ENCODE measurements around the gene SWSAP1. TPM values are rescaled to one million over a fixed set of nuclear protein-coding genes. Genes with fewer than 3 reads are reported as not detected.
"Not testable (repeated sequence)": the region's sequence is repeated elsewhere in the genome, so short reads cannot be mapped to it uniquely, and the experiment has no call there.

SWSAP1 gene
- total RNA-seq, 1 donor from 2014 or later = 1.9 TPM

DNA sequence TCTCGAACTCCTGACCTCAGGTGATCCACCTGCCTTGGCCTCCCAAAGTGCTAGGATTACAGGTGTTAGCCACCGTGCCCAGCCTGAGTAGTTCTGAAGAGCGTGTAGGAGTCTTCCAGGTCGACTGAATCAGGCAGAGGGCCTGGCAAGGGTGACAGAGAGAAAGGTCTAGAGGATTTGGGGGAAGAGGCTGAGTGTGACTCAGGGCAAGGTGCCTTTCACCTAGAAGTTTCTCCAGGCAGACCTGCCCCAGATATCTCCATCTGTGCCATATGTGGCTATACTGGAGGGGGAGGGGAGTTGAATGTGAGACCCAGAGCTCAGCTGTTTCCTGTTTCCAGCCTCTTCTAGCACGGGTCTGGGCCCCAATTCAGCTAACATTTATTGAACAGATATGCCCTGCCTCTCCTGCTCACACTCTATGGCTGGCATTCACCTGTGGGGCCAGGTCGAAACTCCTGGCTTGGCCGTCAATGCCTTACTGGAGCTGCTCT lies 26.9 kb upstream of the SWSAP1 start:
- ATAC-seq (no peak), DNase-seq (ENCODE audit: missing footprints) (no peak)
- intact Hi-C loops (cut with DNase I) = loop anchor here (2.0 kb wide), 2 partner anchors 27 to 53 kb away; partner anchors contain the start of gene SWSAP1

- DNase-seq (ENCODE audit: missing footprints) = no peak
- no peak for ATAC-seq
- intact Hi-C loops (cut with DNase I) = no loop called here
These were observed 25.3 kb upstream of the SWSAP1 start for GRCh38 chr19:11349171-11349570.

GRCh38 chr19:11354102-11354501 lies 20.4 kb upstream of the SWSAP1 start:
- DNase-seq (ENCODE audit: missing footprints); ATAC-seq; intact Hi-C loops (cut with DNase I): not testable (repeated sequence)

DNA sequence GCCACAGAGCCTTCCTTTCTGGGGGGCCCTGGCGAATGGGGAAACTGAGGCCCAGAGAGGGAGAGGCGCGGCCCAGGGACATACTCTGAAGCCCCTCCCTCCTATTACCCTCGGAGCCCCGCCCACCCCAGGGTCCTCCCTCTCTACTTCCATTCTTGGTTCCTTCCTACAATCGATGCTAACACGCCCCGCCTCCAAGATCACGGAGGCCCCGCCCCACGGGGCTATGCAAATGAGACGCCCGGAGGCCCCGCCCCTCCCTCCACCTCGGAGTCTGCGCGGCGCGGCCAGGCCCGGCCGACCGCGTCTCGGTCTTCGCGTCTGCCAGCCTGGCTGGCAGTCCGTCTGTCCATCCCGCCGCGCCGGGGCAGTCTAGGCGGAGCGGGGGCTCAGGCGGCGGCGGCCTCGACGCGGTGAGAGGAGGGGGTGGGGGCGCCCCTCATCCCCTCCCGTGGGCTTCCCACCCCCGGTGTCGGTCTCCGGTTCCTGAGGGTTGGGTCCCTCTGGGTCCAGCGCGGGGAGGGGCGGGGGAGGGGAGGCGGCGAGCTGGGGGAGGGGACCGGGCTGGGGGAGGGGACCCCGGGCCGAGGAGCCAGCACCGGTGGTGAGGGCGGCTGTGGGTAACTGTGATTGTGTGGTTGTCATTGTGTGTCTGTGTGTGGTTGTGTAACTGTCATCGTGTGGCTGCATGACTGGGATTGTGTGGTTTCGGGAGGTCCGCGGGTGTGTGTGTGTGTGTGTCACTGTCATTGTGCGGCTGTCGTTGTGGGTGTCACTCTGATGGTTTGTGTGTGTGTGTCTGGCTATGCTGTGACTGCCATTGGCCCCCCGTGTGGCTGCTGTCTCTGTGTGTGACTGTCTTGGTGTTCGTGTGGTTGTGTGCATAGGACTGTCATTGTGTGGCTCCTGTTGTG lies 19.0 kb upstream of the SWSAP1 start, which contains the start of gene PLPPR2:
PLPPR2 (plus strand) TSS at position 273 of the 914 bp plus-strand sequence. CDS start 2,242 bp downstream, outside the sequence.
- DNase-seq (ENCODE audit: missing footprints) = peak; percentile 99
- ATAC-seq = peak; percentile 96
- intact Hi-C loops (cut with DNase I) = no loop called here

- DNase-seq (ENCODE audit: missing footprints) (no peak), ATAC-seq (no peak)
- intact Hi-C loops (cut with DNase I) = no loop called here
These were observed 18.4 kb upstream of the SWSAP1 start for GRCh38 chr19:11356074-11356397.

GRCh38 chr19:11356676-11357550 lies 17.6 kb upstream of the SWSAP1 start:
- no peak for ATAC-seq
- intact Hi-C loops (cut with DNase I) = no loop called here
- no peak for DNase-seq (ENCODE audit: missing footprints)

DNA sequence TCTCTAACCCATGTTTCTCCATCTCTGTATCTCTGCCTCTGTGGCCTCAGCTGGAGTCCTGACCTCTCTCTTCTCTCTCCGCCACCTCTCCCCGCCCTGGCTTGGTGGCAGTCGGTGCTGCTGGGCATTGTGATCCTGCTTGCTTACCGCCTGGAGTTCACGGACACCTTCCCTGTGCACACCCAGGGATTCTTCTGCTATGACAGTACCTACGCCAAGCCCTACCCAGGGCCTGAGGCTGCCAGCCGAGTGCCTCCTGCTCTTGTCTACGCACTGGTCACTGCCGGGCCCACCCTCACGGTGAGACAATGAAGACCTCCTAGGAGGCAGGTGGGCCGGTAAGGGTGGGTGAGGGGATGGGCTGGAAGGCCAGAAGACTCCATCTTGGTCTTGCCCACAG lies 15.0 kb upstream of the SWSAP1 start:
- intact Hi-C loops (cut with DNase I) = no loop called here
- DNase-seq (ENCODE audit: missing footprints) = no peak
- ATAC-seq = no peak

GRCh38 chr19:11361037-11361770 lies 13.3 kb upstream of the SWSAP1 start:
- intact Hi-C loops (cut with DNase I) = no loop called here
- peak; percentile 68 for DNase-seq (ENCODE audit: missing footprints)
- no peak for ATAC-seq

DNA sequence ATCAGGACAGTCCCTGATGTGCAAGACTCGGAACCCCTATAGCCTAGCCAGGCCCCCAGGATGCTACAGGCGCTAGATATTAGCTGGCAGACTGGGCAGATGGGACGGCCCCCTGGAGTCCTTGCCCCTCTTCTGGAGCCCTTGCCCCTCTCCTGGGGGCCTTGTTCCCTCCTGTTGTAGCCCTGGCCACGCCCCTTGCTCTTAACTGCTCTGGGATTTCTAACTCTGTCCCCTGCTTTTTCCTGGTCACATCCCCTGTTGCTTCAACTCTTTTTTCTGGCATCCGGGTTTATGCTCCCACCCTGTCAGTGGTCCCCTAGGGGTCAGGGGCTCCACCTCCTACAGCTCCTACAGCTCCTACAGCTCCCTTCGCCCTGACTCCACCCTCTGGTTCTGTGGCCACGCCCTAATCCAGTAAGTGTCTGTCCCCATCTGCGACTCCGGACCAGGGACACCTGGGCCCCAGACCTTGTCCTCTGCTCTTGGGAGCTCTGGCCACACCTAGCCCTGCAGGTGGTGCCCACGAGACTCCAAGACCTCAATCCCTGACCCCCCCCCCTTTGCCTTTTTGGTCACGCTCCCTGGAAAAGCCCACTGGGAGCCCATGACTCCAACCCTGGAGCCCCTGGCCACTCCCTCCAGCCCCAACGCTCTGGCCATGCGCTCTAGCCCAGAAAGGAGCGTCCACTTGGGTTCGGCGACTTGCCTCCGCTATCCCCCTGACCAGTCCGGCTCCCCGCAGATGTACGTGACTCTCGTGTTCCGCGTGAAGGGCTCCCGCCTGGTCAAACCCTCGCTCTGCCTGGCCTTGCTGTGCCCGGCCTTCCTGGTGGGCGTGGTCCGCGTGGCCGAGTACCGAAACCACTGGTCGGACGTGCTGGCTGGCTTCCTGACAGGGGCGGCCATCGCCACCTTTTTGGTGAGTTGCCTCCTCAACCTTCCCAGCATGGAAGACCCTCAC lies 12.4 kb upstream of the SWSAP1 start:
- no peak for ATAC-seq
- intact Hi-C loops (cut with DNase I) = no loop called here

GRCh38 chr19:11363881-11364280 lies 10.6 kb upstream of the SWSAP1 start:
- DNase-seq (ENCODE audit: missing footprints) = no peak
- ATAC-seq = no peak
- intact Hi-C loops (cut with DNase I) = no loop called here

More for the DNA sequence above, 12.4 kb upstream of the SWSAP1 start:
- no peak for DNase-seq (ENCODE audit: missing footprints)

- no peak for ATAC-seq
- no peak for DNase-seq (ENCODE audit: missing footprints)
- intact Hi-C loops (cut with DNase I) = no loop called here
These were observed 10.1 kb upstream of the SWSAP1 start for GRCh38 chr19:11364296-11364904.

DNA sequence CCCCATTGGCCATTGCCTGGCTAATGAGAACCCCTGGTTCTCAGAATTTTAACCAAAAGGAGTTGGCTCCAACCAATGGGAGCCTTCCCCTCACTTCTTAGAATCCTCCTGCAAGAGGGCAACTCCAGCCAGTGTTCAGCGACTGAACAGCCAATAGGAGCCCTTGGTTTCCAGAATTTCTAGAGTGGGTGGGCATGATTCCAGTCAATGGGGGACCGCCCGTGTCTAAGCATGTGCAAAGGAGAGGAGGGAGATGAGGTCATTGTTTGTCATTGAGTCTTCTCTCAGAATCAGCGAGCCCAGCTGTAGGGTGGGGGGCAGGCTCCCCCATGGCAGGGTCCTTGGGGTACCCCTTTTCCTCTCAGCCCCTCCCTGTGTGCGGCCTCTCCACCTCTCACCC lies 9.5 kb upstream of the SWSAP1 start:
- DNase-seq (ENCODE audit: missing footprints) (no peak), ATAC-seq (no peak)
- intact Hi-C loops (cut with DNase I) = no loop called here

DNA sequence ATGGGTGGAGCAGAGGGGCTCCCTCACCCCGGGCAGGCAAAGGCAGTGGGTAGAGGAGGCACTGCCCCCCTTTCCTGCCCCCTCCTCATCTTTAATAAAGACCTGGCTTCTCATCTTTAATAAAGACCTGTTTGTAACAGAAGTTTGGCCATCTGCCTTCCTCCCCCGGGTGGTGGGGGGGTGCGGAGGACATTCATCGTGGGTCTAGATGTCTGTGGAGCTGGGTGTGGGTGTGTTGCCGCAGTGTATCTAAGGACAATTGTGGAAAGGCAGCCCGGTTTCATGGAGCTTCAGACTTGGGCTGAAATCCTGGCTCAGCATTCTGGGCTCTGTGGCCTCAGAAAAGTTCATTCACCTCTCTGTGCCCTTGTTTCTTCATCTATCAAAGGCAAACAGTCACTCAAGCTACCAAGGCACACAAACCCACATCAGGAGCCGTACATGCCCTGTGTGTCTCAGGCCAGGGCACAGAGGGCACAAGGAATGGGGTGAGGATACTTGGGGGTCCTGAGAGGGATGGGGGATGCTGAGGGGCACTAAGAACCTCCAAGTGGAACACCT lies 8.8 kb upstream of the SWSAP1 start:
- intact Hi-C loops (cut with DNase I) = no loop called here
- DNase-seq (ENCODE audit: missing footprints) (no peak), ATAC-seq (no peak)

DNA sequence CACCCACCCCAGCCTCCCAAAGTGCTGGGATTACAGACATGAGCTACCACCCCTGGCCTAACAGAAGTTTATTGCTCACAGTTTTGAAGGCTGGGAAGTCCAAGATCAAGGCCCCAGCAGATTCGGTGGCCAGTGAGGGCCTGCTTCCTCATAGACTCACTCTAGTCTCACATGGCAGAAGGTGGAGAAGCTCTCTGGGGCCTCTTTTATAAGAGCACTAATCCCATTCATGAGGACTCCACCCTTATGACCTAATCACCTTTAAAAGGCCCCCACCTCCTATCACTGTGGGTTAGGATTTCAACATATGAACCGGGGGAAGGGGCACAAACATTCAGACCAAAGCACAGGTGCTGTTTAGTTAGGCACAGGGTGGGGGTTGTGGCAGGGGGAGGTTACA lies 6.9 kb upstream of the SWSAP1 start:
- DNase-seq (ENCODE audit: missing footprints) (no peak), ATAC-seq (no peak)
- intact Hi-C loops (cut with DNase I) = no loop called here

DNA sequence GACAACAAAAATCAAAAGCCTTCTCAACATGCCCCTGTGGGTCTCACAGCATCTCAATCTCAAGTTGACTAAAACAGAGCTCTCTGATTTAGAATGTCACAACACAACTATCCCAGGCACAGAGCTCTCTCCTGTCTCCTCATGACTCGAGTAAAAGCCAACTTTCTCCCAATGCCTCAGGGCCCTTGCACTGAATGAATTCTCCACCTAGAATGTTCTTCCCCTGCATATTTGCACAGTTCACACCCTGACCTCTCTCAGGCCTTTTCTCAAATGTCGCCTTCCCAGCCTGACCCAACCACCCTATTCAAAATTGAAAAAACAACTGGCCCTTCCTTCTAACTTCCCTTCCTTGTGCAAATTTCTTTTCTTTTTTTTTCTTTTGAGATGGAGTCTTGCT lies 3.7 kb upstream of the SWSAP1 start:
- intact Hi-C loops (cut with DNase I) = loop anchor here (5.0 kb wide), 1 partner anchor 132 kb away; no protein-coding TSS in a partner anchor
- no peak for ATAC-seq
- DNase-seq (ENCODE audit: missing footprints) = no peak

DNA sequence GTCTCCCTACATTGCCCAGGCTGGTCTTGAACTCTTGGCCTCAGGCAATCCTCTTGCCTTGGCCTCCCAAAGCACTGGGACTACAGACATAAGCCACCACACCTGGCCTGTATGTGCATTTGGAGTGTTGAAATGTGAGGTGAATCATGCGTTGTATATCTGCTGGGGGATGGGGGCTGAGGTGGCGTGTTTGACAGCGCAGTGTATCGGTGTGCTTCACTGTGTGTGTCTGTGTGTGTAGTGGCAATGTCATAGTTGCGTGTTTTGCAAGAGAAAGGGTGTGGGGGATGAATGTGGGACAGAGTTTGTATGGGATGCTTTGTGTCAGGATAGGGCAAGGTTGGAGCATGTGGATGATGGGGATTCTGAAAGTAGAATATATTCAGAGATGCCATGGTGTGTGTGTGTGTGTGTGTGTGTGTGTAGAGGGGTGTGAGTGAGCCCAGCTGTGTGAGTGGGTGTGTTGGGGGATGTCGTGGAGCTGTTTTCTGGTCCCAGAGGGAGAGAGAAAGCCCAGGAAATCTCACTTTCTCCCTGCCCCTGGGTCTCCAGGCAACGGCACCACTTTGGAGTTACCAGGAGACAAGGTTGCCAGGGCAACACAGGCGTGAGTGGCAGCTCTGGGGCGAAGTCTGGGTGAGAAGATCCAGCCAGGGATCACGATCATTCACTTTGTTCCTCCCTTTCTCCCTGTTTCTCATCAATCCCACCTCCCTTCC lies 1.1 kb upstream of the SWSAP1 start:
- ATAC-seq (no peak), DNase-seq (ENCODE audit: missing footprints) (no peak)
- intact Hi-C loops (cut with DNase I) = loop anchor here (5.0 kb wide), 1 partner anchor 129 kb away; no protein-coding TSS in a partner anchor

Data from Right ventricle myocardium inferior (tissue), 1 donor.